Body of pancreas (tissue), 4 donors: Measurements from ENCODE around the gene TMEM117. TPM values are rescaled to one million over a fixed set of nuclear protein-coding genes. Genes with fewer than 3 reads are reported as not detected.
"Not testable (repeated sequence)": the region's sequence is repeated elsewhere in the genome, so short reads cannot be mapped to it uniquely, and the experiment has no call there.

ENCODE experiments used
- ATAC-seq: fragments of 150-250 bp; one replicate; pipeline ENCODE4 v1.9.1; 2016
- DNase-seq, 4 donors: peaks; one replicate each; pipeline ENCODE4 v3.0.0-alpha.2; 2019
- H3K27ac ChIP-seq, 4 donors: fragments of 200-600 bp; sonication (generic); 1 replicate in 3 of 4; 2 replicates in 1 of 4; pipeline versions ENCODE4 v1.5.1 to v1.6.1; 2016 to 2019; ENCODE audit warnings: mild to moderate bottlenecking in 1 of 4, mixed read lengths in 1 of 4, moderate library complexity in 1 of 4
- H3K27me3 ChIP-seq, 2 donors: fragments of 200-600 bp; sonication (generic); one replicate each; pipeline ENCODE4 v1.6.0; 2016; ENCODE audit warnings: mild to moderate bottlenecking in 1 of 2
- H3K36me3 ChIP-seq, 2 donors: fragments of 200-600 bp; sonication (generic); replicated peaks in 1 of 2; 2 replicates each; pipeline ENCODE4 v1.5.1; 2016; ENCODE audit warnings: low read depth in 2 of 2; ENCODE audit not compliant: insufficient read depth in 1 of 2
- H3K4me1 ChIP-seq: fragments of 200-600 bp; sonication (generic); one replicate; pipeline ENCODE4 v1.6.0; 2016
- H3K4me3 ChIP-seq, 2 donors: fragments of 200-600 bp; sonication (generic); 1 replicate in 1 of 2; 2 replicates in 1 of 2; pipeline ENCODE4 v1.5.1; 2016 to 2019
- H3K9me3 ChIP-seq, 3 donors: fragments of 200-600 bp; sonication (generic); 1 replicate in 2 of 3; 2 replicates in 1 of 3; pipeline ENCODE4 v1.5.1; 2016
- POLR2A ChIP-seq, 3 donors: fragments of 450-650 bp; IDR thresholded peaks; one replicate each; pipeline ENCODE4 v1.6.1; 2016; ENCODE audit warnings: antibody characterized with exemption in 3 of 3, mild to moderate bottlenecking in 2 of 3
- WGBS, 2 donors: methylation state at CpG; one replicate each; pipeline ENCODE4 v1.1.5; 2017; 5-methylcytosine and 5-hydroxymethylcytosine counted together
- intact Hi-C: fragments of 100-400 bp; cut with DNase I; formaldehyde crosslinking; loops from one replicate; pipeline ENCODE4 v1.15.1; 2023
- total RNA-seq, 2 donors: library from RNA; depleted of rRNA; stranded (reverse); fragments of >200 nt; gene quantifications; one replicate each; pipeline ENCODE4 v1.1.0, GENCODE V29; 2016
- TF ChIP-seq, protein P1 (sequence below), 7 experiments: fragments of 450-650 bp in 4 of 7; fragments of 200-600 bp in 3 of 7; sonication (generic) in 3 of 7; IDR thresholded peaks; one replicate each; pipeline ENCODE4 v1.5.1; 2016 to 2019; ENCODE audit warnings: antibody characterized with exemption in 7 of 7

TMEM117 gene
- total RNA-seq, 2 donors from 2014 or later, result 19.2 to 23.4 TPM

DNA sequence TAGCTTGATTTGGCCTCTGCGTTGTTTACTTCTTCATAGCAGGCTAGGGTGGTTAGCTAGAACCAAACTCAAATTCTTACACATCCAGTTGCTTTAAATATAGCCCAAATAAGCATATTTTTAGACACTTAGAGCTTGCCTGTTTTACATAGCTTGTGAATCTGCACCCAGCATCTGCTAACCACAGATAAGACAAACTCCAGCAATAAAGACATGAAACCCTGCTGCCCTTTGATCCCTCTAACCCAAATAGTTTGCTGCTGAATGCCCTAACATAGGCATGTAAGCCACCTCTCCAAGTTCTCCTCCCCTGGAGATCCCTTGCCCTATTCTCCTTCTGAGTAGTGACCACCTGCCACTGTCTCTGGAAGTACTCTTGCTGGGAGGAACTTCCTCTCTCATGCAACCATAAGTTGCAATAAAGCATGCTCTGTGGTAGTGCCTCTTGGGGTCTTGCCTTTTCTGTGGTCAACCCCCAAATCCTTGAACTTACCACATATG, 185.6 kb downstream of the TMEM117 start:
- no peak for DNase-seq
- WGBS, 2 donors, result 90 to 91% methylated on average over 1 of the region's 1 CpG
- Histone ChIP-seq H3K36me3 (no peaks in the 10 kb centered on the region), H3K4me3 (no peak overlapping the region), H3K27me3 (no peaks in the 10 kb centered on the region), H3K27ac (no peak overlapping the region), H3K4me1 (no peaks in the 10 kb centered on the region), H3K9me3 (no peaks in the 10 kb centered on the region)
- no peak for ATAC-seq
- TF ChIP-seq, protein P1, sequence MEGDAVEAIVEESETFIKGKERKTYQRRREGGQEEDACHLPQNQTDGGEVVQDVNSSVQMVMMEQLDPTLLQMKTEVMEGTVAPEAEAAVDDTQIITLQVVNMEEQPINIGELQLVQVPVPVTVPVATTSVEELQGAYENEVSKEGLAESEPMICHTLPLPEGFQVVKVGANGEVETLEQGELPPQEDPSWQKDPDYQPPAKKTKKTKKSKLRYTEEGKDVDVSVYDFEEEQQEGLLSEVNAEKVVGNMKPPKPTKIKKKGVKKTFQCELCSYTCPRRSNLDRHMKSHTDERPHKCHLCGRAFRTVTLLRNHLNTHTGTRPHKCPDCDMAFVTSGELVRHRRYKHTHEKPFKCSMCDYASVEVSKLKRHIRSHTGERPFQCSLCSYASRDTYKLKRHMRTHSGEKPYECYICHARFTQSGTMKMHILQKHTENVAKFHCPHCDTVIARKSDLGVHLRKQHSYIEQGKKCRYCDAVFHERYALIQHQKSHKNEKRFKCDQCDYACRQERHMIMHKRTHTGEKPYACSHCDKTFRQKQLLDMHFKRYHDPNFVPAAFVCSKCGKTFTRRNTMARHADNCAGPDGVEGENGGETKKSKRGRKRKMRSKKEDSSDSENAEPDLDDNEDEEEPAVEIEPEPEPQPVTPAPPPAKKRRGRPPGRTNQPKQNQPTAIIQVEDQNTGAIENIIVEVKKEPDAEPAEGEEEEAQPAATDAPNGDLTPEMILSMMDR (IDR thresholded peaks at IDR 0.05), result no peak
- TF ChIP-seq POLR2A (IDR thresholded peaks at IDR 0.05), result no peak
- intact Hi-C loops, result loop anchor here (10.0 kb wide), 1 partner anchor 903 kb away; no protein-coding TSS in a partner anchor

DNA sequence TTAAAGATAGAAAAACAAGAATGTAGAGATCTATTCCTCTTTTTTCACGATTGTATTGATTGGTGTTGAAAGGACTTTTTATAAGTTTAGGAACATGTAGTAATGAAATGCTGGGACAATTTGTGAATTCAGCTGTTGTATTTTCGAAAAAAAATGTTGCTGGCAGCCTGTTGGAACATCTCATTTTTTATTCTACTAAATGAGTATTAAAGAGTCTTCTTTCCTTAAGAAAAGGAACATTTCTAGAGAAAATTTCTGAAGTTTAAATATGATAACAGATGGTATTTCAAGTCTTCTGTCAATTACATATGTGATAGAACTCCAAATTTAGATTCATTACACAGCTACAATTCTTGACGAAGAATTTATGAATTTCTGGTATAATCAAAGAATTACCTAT, 189.6 kb downstream of the TMEM117 start:
- WGBS, 2 donors, result 67 to 74% methylated on average over 3 of the region's 3 CpGs

DNA sequence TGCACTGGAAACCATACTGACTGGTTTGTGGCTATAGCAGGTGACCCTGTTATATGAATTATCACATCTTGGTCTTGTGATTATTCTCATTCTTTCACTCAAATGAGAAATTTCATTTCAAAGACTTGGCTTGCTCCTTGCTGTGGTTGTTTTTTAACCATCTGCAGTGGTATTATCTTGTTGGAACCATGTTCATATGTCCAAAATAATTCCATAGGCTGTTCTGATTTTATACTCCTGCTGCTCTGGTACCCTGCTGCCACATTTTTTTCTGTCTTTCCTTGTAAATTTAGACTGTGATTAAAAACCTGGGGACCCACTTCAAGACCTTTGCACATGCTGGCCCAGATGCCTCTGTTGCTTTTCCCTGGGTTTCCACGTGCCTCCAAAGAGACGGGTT, 190.2 kb downstream of the TMEM117 start:
- 86 to 90% methylated on average over 2 of the region's 2 CpGs for WGBS, 2 donors
- Histone ChIP-seq H3K4me3 (no peak overlapping the region), H3K27me3 (no peaks in the 10 kb centered on the region), H3K36me3 (no peaks in the 10 kb centered on the region), H3K27ac (no peak overlapping the region), H3K9me3 (no peaks in the 10 kb centered on the region), H3K4me1 (no peaks in the 10 kb centered on the region)
- no peak for TF ChIP-seq POLR2A (IDR thresholded peaks at IDR 0.05)
- TF ChIP-seq, protein P1 (IDR thresholded peaks at IDR 0.05), result no peak
- ATAC-seq (no peak), DNase-seq (no peak)
- intact Hi-C loops, result loop anchor here (10.0 kb wide), 1 partner anchor 899 kb away; no protein-coding TSS in a partner anchor

More for the DNA sequence above, 189.6 kb downstream of the TMEM117 start:
- intact Hi-C loops, result loop anchor here (10.0 kb wide), 1 partner anchor 899 kb away; no protein-coding TSS in a partner anchor
- no peak for DNase-seq
- no peak overlapping the region for H3K27ac ChIP-seq
- no peaks in the 10 kb centered on the region for H3K9me3 ChIP-seq
- ATAC-seq, result no peak
- no peaks in the 10 kb centered on the region for H3K27me3 ChIP-seq
- no peak overlapping the region for H3K4me3 ChIP-seq
- no peak for TF ChIP-seq POLR2A (IDR thresholded peaks at IDR 0.05)
- TF ChIP-seq, protein P1 (IDR thresholded peaks at IDR 0.05), result no peak
- no peaks in the 10 kb centered on the region for H3K36me3 ChIP-seq
- no peaks in the 10 kb centered on the region for H3K4me1 ChIP-seq

DNA sequence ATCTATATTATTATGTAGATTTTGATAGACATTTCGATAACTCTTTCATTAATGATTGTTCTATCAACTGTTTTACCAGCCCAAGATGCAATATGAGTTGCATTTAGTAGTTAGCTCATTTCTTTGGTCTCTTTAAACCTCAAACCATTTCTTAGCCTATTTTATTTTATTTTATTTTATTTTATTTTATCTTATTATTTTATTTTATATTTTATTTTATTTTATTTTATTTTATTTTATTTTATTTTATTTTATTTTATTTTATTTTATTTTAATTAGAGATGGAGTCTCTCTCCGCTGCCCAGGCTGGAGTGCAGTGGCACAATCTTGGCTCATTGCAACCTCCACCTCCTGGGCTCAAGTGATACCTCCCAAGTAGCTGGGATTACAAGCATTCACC, 191.0 kb downstream of the TMEM117 start:
- not testable (repeated sequence) for H3K4me1 ChIP-seq, DNase-seq, ATAC-seq, H3K9me3 ChIP-seq, H3K27me3 ChIP-seq, H3K36me3 ChIP-seq, H3K4me3 ChIP-seq, H3K27ac ChIP-seq
- 90 to 95% methylated on average over 2 of the region's 2 CpGs for WGBS, 2 donors
- intact Hi-C loops, result loop anchor here (10.0 kb wide), 1 partner anchor 898 kb away; no protein-coding TSS in a partner anchor

GRCh38 chr12:44029194-44029593, 193.3 kb downstream of the TMEM117 start:
- no peak for DNase-seq
- H3K27me3 ChIP-seq, result no peaks in the 10 kb centered on the region
- H3K4me3 ChIP-seq, result no peak overlapping the region
- ATAC-seq, result no peak
- H3K9me3 ChIP-seq, result peaks cover 0 to 3% (median 0%) of the 10 kb centered on the region in 3 donors
- no peak overlapping the region for H3K27ac ChIP-seq
- intact Hi-C loops, result loop anchor here (10.0 kb wide), 1 partner anchor 896 kb away; no protein-coding TSS in a partner anchor
- H3K4me1 ChIP-seq, result no peaks in the 10 kb centered on the region
- 96 to 99% methylated on average over 4 of the region's 4 CpGs for WGBS, 2 donors
- TF ChIP-seq POLR2A (IDR thresholded peaks at IDR 0.05), result no peak
- no peaks in the 10 kb centered on the region for H3K36me3 ChIP-seq
